PFSK-1 (cell line): ENCODE results near the gene RNF41.

Experiments used
- POLR2AphosphoS5 ChIP-seq: IDR thresholded peaks from 2 replicates; pipeline ENCODE4 v1.6.1; 2012; ENCODE audit warnings: low read depth, mild to moderate bottlenecking, control low read depth, low read length, moderate library complexity
- TF ChIP-seq, protein P1 (sequence below), 2 experiments: IDR thresholded peaks; 2 replicates each; pipeline versions ENCODE4 v1.6.1 to v1.8.0; 2011 to 2012; ENCODE audit warnings: low read depth in 2 of 2, low read length in 2 of 2, control low read depth in 1 of 2, inconsistent platforms in 1 of 2, mild to moderate bottlenecking in 1 of 2, moderate library complexity in 1 of 2; ENCODE audit not compliant: insufficient read depth in 1 of 2

DNA sequence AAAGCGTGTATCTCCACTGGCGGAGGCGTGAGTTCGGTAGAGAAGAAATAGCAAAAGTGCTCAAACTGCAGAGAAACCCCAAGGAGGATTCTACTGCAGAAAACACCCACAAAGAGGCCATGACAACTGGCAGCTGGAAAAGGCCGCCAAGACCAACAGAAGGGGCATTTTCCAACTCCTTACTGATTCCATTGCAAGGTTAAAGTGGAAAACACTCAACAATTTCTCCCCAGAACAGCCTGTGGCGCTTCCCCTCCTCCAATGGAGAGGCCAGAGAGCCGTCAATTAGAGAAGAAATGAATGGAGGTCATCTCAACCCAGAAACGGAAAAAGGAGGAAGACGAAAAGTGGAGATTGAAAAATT, 37.1 kb upstream of the RNF41 start:
- no peak for TF ChIP-seq POLR2AphosphoS5
- TF ChIP-seq, protein P1, sequence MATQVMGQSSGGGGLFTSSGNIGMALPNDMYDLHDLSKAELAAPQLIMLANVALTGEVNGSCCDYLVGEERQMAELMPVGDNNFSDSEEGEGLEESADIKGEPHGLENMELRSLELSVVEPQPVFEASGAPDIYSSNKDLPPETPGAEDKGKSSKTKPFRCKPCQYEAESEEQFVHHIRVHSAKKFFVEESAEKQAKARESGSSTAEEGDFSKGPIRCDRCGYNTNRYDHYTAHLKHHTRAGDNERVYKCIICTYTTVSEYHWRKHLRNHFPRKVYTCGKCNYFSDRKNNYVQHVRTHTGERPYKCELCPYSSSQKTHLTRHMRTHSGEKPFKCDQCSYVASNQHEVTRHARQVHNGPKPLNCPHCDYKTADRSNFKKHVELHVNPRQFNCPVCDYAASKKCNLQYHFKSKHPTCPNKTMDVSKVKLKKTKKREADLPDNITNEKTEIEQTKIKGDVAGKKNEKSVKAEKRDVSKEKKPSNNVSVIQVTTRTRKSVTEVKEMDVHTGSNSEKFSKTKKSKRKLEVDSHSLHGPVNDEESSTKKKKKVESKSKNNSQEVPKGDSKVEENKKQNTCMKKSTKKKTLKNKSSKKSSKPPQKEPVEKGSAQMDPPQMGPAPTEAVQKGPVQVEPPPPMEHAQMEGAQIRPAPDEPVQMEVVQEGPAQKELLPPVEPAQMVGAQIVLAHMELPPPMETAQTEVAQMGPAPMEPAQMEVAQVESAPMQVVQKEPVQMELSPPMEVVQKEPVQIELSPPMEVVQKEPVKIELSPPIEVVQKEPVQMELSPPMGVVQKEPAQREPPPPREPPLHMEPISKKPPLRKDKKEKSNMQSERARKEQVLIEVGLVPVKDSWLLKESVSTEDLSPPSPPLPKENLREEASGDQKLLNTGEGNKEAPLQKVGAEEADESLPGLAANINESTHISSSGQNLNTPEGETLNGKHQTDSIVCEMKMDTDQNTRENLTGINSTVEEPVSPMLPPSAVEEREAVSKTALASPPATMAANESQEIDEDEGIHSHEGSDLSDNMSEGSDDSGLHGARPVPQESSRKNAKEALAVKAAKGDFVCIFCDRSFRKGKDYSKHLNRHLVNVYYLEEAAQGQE (IDR thresholded peaks at IDR 0.05; ENCODE audit: insufficient read depth in 1 of 2, low read depth in 2 of 2, low read length in 2 of 2): no peak
